ENCODE results near the gene DNAJB1. TPM values are rescaled to one million over a fixed set of nuclear protein-coding genes. Genes with fewer than 3 reads are reported as not detected.

Gene DNAJB1
- total and polyA plus RNA-seq, 2 of the 4 experiments (the other 2 are of a cell fraction): 88.2 to 95.4 TPM

DNA sequence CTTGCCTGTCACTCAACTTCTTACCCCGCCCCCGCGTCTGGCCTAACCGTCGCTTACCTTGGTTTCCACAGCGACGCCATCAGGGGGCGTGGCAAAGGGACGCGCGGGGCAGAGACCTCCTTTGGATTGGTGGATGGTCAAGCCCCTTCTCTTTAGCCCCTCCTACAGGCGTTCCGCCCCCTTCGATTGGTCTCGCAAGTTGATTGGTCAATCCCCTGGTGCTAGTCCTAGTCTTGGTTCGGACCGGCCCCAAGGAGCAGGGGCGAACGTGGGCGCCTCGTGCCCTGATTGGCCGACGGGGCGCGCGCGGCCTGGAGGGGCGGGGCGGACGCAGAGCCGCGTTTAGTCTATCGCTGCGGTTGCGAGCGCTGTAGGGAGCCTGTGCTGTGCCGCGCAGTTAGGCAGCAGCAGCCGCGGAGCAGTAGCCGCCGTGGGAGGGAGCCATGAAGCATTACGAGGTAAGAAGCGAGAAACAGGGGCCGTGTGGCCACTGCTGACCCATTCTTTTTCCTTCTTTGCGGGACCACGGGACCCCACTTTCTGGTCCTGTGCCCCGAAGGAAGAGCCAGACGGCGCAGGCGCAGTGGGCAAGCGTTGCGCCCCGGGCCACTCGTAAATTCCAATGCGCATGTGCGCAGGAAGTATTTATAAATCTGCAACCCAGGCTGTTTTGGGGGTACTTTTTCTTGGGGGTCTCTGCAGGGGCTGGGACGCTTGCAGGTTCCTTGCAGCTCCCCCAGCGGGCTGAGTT lies 11.2 kb upstream of the DNAJB1 start, which contains the start of gene TECR (continued):
- no peak for TF ChIP-seq NFE2L2 (IDR thresholded peaks at IDR 0.05; ENCODE audit: low read depth, low read length)
- no peak for TF ChIP-seq BHLHE40 (IDR thresholded peaks at IDR 0.05; ENCODE audit: low read depth, low read length)
- TF ChIP-seq POLR2A (IDR thresholded peaks at IDR 0.05; ENCODE audit: low read depth, low read length): peak; percentile 93

DNA sequence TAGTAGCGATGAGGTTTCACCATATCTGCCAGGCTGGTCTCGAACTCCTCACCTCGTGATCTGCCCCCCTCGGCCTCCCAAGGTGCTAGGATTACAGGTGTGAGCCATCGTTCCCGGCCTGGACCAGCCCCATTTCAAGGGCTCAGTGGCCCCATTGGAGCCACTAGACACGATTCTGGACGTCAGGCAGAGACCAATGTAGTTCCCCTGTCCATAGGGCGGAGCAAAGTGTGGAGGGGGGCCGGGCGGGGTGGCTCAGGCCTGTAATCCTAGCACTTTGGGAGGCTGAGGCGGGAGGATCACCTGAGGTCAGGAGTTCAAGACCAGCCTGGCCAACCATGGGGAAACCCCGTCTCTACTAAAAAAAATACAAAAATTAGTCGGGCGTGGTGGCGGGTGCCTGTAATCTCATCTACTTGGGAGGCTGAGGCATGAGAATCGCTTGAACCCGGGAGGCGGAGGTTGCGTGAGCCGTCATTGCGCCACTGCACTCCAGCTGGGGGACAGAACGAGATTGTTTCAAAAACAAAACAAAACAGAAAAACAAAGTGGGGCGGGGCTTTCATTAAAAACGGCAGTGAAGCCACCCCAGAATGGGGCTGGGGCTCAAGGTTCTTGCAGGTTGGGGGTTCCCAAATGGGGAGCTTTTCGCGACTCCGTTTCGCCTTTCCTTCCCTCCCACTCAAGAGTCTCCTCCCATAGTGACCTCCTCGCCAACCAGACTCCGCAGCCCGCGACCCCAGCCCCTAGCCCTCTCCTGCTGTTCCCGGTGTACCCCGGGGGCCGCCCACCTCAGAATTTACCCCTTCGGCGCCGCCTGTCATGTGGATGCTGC lies 10.4 kb upstream of the DNAJB1 start:
- H3K36me3 ChIP-seq (ENCODE audit: control insufficient read depth, insufficient read depth, low read length): no peaks in the 10 kb centered on the region
- peaks cover 2% of the 10 kb centered on the region; the same call in 1 of the 2 replicates for H3K4me1 ChIP-seq (ENCODE audit: control insufficient read depth, insufficient read depth, low read length)
- no peak overlapping the region for H2AK5ac ChIP-seq (ENCODE audit: low read depth, low read length)
- no peak overlapping the region for H4K5ac ChIP-seq (ENCODE audit: low read depth, low read length)
- ChIA-PET CTCF (no interaction called here), POLR2A (ENCODE audit: unreplicated experiment) (no interaction called here)
- no peaks in the 10 kb centered on the region for H3K27me3 ChIP-seq (ENCODE audit: control insufficient read depth, insufficient read depth, low read length)
- dilution Hi-C loops (cut with HindIII; ENCODE audit: low sequenced_read_pairs, unreplicated experiment): no loop called here
- no peak overlapping the region for H3K18ac ChIP-seq (ENCODE audit: low read depth, low read length)
- H3K4ac ChIP-seq (ENCODE audit: low read depth, low read length): no peak overlapping the region
- intact Hi-C loops (cut with micrococcal nuclease): no loop called here
- no peak for DNase-seq
- H3K23ac ChIP-seq (ENCODE audit: low read depth, low read length): no peak overlapping the region
- no peak overlapping the region for H3K14ac ChIP-seq (replicated peaks; ENCODE audit: low read depth, low read length)
- H2BK20ac ChIP-seq (ENCODE audit: low read depth, low read length): no peak overlapping the region
- ATAC-seq (ENCODE audit: low read depth): no peak
- TF ChIP-seq MAZ (IDR thresholded peaks at IDR 0.05; ENCODE audit: borderline replicate concordance, low read depth, low read length): no peak
- 0 out of 2 replicates have a peak, but pooled peaks have one; percentile 18 for TF ChIP-seq CEBPB (IDR thresholded peaks at IDR 0.05; ENCODE audit: low read depth, low read length)
- no peak overlapping the region for H3K56ac ChIP-seq (ENCODE audit: extremely low read depth, insufficient read depth, low read length)
- H3K9ac ChIP-seq (ENCODE audit: low read depth, low read length): peak overlapping the region; percentile 19; the same call in 1 of the 2 replicates
- no TSS peak for BruUV-seq (replicated peaks)
- WGBS, 2 experiments (ENCODE audit: extremely low coverage in 2 of 2, insufficient read length in 1 of 2): 70% methylated on average over 20 of the region's 39 CpGs; no CpG with 5 or more reads in 1 of the 2 experiments
- peak overlapping the region; percentile 18 for H2AK9ac ChIP-seq (replicated peaks; ENCODE audit: low read depth, low read length, poor library complexity)
- no peak overlapping the region for H2BK15ac ChIP-seq (ENCODE audit: low read depth, low read length)
- H4K8ac ChIP-seq (ENCODE audit: low read depth in 2 of 2, low read length in 2 of 2): peak overlapping the region in 1 of 2 experiments; percentile 49; a peak in 1 of 4 replicates
- H4K20me1 ChIP-seq (ENCODE audit: insufficient read depth, low read length): peaks cover 3% of the 10 kb centered on the region; the same call in 1 of the 2 replicates
- H4K91ac ChIP-seq (ENCODE audit: insufficient read depth, low read depth, low read length): no peak overlapping the region
- no peak overlapping the region for H2BK5ac ChIP-seq (ENCODE audit: low read depth, low read length, poor library complexity, severe bottlenecking)
- peaks cover 10 to 34% of the 10 kb centered on the region in 2 experiments; a peak in 3 of 4 replicates for H3K79me1 ChIP-seq (ENCODE audit: low read depth in 1 of 2, low read length in 2 of 2)
- H3K9me3 ChIP-seq (ENCODE audit: control insufficient read depth, insufficient read depth, low read length): no peaks in the 10 kb centered on the region
- peak overlapping the region; percentile 92 for H2AFZ ChIP-seq (replicated peaks; ENCODE audit: low read length, poor library complexity)
- H3K4me2 ChIP-seq (ENCODE audit: low read depth, low read length): peak overlapping the region; percentile 62
- in situ Hi-C loops (cut with MboI; ENCODE audit: low sequenced_read_pairs): no loop called here
- H3K4me3 ChIP-seq (ENCODE audit: insufficient read depth, low read depth, low read length): peak overlapping the region; percentile 57
- H2BK120ac ChIP-seq (ENCODE audit: low read depth, low read length): no peak overlapping the region
- no peak overlapping the region; the same call in 1 of the 2 replicates for H3K27ac ChIP-seq (ENCODE audit: insufficient read depth, low read length)
- H3K9me1 ChIP-seq (ENCODE audit: insufficient read depth, low read length): peaks cover 5% of the 10 kb centered on the region; the same call in 1 of the 2 replicates

Measured in IMR-90 (cell line).